ENCODE results near the gene HUNK. TPM values are rescaled to one million over a fixed set of nuclear protein-coding genes. Genes with fewer than 3 reads are reported as not detected.

Gene HUNK
- total RNA-seq, 1 experiment from 2014 or later, result not detected

- no peak for DNase-seq (ENCODE audit: unreplicated experiment)
- ChIA-PET POLR2A (no interaction called here), CTCF (interaction anchor here (0.7 kb wide), 1 partner anchor 365 kb away, joined by 3 read pairs; no protein-coding TSS in a partner anchor)
- H3K9me3 Mint-ChIP-seq (ENCODE audit: unreplicated experiment), result no peaks in the 10 kb centered on the region
- H3K4me3 Mint-ChIP-seq (ENCODE audit: unreplicated experiment), result no peak overlapping the region
- H3K27me3 Mint-ChIP-seq (ENCODE audit: insufficient read depth, unreplicated experiment), result no peaks in the 10 kb centered on the region
- H3K27ac Mint-ChIP-seq (ENCODE audit: low read depth, unreplicated experiment), result no peak overlapping the region
- TF ChIP-seq, protein P1, sequence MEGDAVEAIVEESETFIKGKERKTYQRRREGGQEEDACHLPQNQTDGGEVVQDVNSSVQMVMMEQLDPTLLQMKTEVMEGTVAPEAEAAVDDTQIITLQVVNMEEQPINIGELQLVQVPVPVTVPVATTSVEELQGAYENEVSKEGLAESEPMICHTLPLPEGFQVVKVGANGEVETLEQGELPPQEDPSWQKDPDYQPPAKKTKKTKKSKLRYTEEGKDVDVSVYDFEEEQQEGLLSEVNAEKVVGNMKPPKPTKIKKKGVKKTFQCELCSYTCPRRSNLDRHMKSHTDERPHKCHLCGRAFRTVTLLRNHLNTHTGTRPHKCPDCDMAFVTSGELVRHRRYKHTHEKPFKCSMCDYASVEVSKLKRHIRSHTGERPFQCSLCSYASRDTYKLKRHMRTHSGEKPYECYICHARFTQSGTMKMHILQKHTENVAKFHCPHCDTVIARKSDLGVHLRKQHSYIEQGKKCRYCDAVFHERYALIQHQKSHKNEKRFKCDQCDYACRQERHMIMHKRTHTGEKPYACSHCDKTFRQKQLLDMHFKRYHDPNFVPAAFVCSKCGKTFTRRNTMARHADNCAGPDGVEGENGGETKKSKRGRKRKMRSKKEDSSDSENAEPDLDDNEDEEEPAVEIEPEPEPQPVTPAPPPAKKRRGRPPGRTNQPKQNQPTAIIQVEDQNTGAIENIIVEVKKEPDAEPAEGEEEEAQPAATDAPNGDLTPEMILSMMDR (IDR thresholded peaks at IDR 0.05; ENCODE audit: unreplicated experiment), result no peak
- H3K4me1 Mint-ChIP-seq (ENCODE audit: insufficient read depth, unreplicated experiment), result peaks cover 5% of the 10 kb centered on the region
- BruUV-seq (replicated peaks), result no TSS peak
- H3K36me3 Mint-ChIP-seq (ENCODE audit: insufficient read depth, unreplicated experiment), result peaks cover 7% of the 10 kb centered on the region
- intact Hi-C loops (cut with micrococcal nuclease), result no loop called here
These were observed 19.9 kb downstream of the HUNK start for GRCh38 chr21:31892686-31893085.

GRCh38 chr21:31893851-31894415 lies 21.1 kb downstream of the HUNK start:
- Mint-ChIP-seq H3K27me3 (ENCODE audit: insufficient read depth, unreplicated experiment) (no peaks in the 10 kb centered on the region), H3K9me3 (ENCODE audit: unreplicated experiment) (no peaks in the 10 kb centered on the region), H3K4me1 (ENCODE audit: insufficient read depth, unreplicated experiment) (peaks cover 3% of the 10 kb centered on the region), H3K4me3 (ENCODE audit: unreplicated experiment) (no peak overlapping the region), H3K36me3 (ENCODE audit: insufficient read depth, unreplicated experiment) (peaks cover 7% of the 10 kb centered on the region), H3K27ac (ENCODE audit: low read depth, unreplicated experiment) (no peak overlapping the region)
- CTCF ChIA-PET, result interaction anchor here (0.9 to 1.0 kb wide), 2 partner anchors 11 to 29 kb away, joined by 3 to 4 read pairs; no protein-coding TSS in a partner anchor
- TF ChIP-seq, protein P1 (IDR thresholded peaks at IDR 0.05; ENCODE audit: unreplicated experiment), result no peak
- no TSS peak for BruUV-seq (replicated peaks)
- DNase-seq (ENCODE audit: unreplicated experiment), result no peak
- POLR2A ChIA-PET, result no interaction called here
- intact Hi-C loops (cut with micrococcal nuclease), result no loop called here

- Mint-ChIP-seq H3K27ac (ENCODE audit: low read depth, unreplicated experiment) (no peak overlapping the region), H3K27me3 (ENCODE audit: insufficient read depth, unreplicated experiment) (no peaks in the 10 kb centered on the region), H3K36me3 (ENCODE audit: insufficient read depth, unreplicated experiment) (peaks cover 7% of the 10 kb centered on the region), H3K9me3 (ENCODE audit: unreplicated experiment) (no peaks in the 10 kb centered on the region), H3K4me3 (ENCODE audit: unreplicated experiment) (no peak overlapping the region), H3K4me1 (ENCODE audit: insufficient read depth, unreplicated experiment) (no peaks in the 10 kb centered on the region)
- BruUV-seq (replicated peaks), result no TSS peak
- intact Hi-C loops (cut with micrococcal nuclease), result no loop called here
- ChIA-PET POLR2A (interaction anchor here (1.2 kb wide), 1 partner anchor 10 kb away, joined by 5 read pairs; no protein-coding TSS in a partner anchor), CTCF (interaction anchor here (0.9 to 1.0 kb wide), 2 partner anchors 11 to 30 kb away, joined by 3 to 4 read pairs; no protein-coding TSS in a partner anchor)
- TF ChIP-seq, protein P1 (IDR thresholded peaks at IDR 0.05; ENCODE audit: unreplicated experiment), result no peak
- no peak for DNase-seq (ENCODE audit: unreplicated experiment)
These were observed 21.6 kb downstream of the HUNK start for GRCh38 chr21:31894457-31894856.

GRCh38 chr21:31895077-31895835 lies 22.4 kb downstream of the HUNK start:
- ChIA-PET POLR2A (interaction anchor here (1.2 kb wide), 1 partner anchor 9 kb away, joined by 5 read pairs; no protein-coding TSS in a partner anchor), CTCF (interaction anchor here (0.6 kb wide), 2 partner anchors 201 to 275 kb away, joined by 3 read pairs; no protein-coding TSS in a partner anchor)
- Mint-ChIP-seq H3K27ac (ENCODE audit: low read depth, unreplicated experiment) (no peak overlapping the region), H3K4me1 (ENCODE audit: insufficient read depth, unreplicated experiment) (no peaks in the 10 kb centered on the region), H3K4me3 (ENCODE audit: unreplicated experiment) (no peak overlapping the region), H3K9me3 (ENCODE audit: unreplicated experiment) (peaks cover 5% of the 10 kb centered on the region), H3K27me3 (ENCODE audit: insufficient read depth, unreplicated experiment) (no peaks in the 10 kb centered on the region), H3K36me3 (ENCODE audit: insufficient read depth, unreplicated experiment) (peaks cover 7% of the 10 kb centered on the region)
- intact Hi-C loops (cut with micrococcal nuclease), result no loop called here
- TF ChIP-seq, protein P1 (IDR thresholded peaks at IDR 0.05; ENCODE audit: unreplicated experiment), result no peak
- no peak for DNase-seq (ENCODE audit: unreplicated experiment)
- no TSS peak for BruUV-seq (replicated peaks)
